GM19043 (cell line): ENCODE data around the gene PAX5.

ENCODE experiments used
- ATAC-seq: cut with Tn5 transposase; IDR thresholded peaks from one replicate; pipeline ENCODE4 v1.9.1; 2021; ENCODE audit warnings: low read depth; ENCODE audit not compliant: unreplicated experiment

PAX5 gene

GRCh38 chr9:36791222-36791950 is 242.7 kb downstream of the PAX5 start:
- no peak for ATAC-seq

DNA sequence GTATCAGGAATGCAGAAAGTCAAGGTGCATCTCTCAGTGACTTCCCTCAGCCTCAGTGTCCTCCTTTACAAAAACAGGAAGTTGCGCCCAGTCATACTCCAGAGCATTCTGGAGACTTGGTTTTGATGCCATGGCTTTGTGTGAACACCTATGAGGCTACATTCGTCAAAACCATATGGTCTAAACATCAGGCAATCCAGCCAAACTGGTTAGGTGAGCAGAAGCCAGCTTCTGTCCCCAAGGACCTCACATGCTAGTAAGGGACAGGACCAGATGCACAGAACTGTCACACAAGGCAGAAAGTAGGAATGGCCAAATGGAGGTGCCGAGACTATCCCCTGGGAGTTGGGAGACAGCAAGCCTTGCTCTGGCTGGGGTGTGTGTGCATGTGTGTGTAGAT is 244.2 kb downstream of the PAX5 start:
- no peak for ATAC-seq

DNA sequence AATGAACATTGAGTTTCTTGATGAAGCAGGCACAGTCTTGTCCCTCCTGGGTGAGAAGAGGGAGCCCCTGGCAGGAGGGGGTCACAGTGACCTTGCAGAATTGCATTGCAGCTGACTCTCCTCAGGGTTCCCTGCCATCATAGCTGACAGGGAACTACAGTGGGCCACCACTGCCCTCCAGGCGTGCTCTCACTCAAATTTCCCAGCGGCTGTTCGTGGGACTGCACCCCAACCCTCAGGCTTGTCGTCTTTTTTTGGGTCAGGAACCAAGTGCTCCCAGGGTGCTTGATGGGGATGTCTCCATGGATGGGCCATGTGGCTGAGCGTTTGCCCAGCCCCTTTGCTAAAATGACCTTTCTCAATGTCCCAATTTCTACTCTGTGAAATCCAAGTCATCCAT is 245.5 kb downstream of the PAX5 start:
- no peak for ATAC-seq

GRCh38 chr9:36787709-36788108 is 246.4 kb downstream of the PAX5 start:
- ATAC-seq, result no peak
